DND-41 (cell line): ENCODE results near the gene PUDP.

Source experiments
- ATAC-seq: fragments of 200-7000 bp; cut with Tn5 transposase; 3 replicates; pipeline ENCODE4 v1.9.1; 2021; ENCODE audit warnings: low read depth; ENCODE audit not compliant: insufficient read depth
- DNase-seq: peaks from one replicate; pipeline ENCODE4 v3.0.0-alpha.2; 2020
- H2AFZ ChIP-seq: 2 replicates; pipeline ENCODE4 v1.6.0; 2012; ENCODE audit warnings: low read depth, low read length
- H3K27ac ChIP-seq: 2 replicates; pipeline ENCODE4 v1.5.1; 2012; ENCODE audit warnings: low read length, inconsistent platforms
- H3K27me3 ChIP-seq: fragments of 200-600 bp; sonication (generic); 2 replicates; pipeline ENCODE4 v1.6.0; 2012; ENCODE audit warnings: low read length, mild to moderate bottlenecking, inconsistent platforms; ENCODE audit not compliant: insufficient read depth, poor library complexity
- H3K36me3 ChIP-seq: 2 replicates; pipeline ENCODE4 v1.5.1; 2012; ENCODE audit warnings: low read length, inconsistent platforms; ENCODE audit not compliant: insufficient read depth
- H3K4me1 ChIP-seq: 2 replicates; pipeline ENCODE4 v1.5.1; 2012; ENCODE audit warnings: mild to moderate bottlenecking, low read length; ENCODE audit not compliant: insufficient read depth
- H3K4me2 ChIP-seq: 2 replicates; pipeline ENCODE4 v1.6.0; 2012; ENCODE audit warnings: mild to moderate bottlenecking, moderate library complexity, low read length, inconsistent platforms; ENCODE audit not compliant: insufficient read depth
- H3K4me3 ChIP-seq, 2 experiments: fragments of 200-600 bp in 1 of 2; shearing (Covaris generic) in 1 of 2; 2 replicates each; pipeline ENCODE4 v1.5.1; 2012 to 2016; ENCODE audit warnings: inconsistent platforms in 2 of 2, low read length in 2 of 2, mild to moderate bottlenecking in 2 of 2, low read depth in 1 of 2, moderate library complexity in 1 of 2
- H3K79me2 ChIP-seq: 2 replicates; pipeline ENCODE4 v1.6.0; 2012; ENCODE audit warnings: low read length, inconsistent platforms; ENCODE audit not compliant: insufficient read depth
- H3K9ac ChIP-seq: 2 replicates; pipeline ENCODE4 v1.6.0; 2012; ENCODE audit warnings: low read depth, mild to moderate bottlenecking, inconsistent platforms, low read length, moderate library complexity
- H3K9me3 ChIP-seq: 2 replicates; pipeline ENCODE4 v1.5.1; 2012; ENCODE audit warnings: low read length, moderate library complexity, mild to moderate bottlenecking, inconsistent platforms; ENCODE audit not compliant: insufficient read depth, severe bottlenecking
- H4K20me1 ChIP-seq: 2 replicates; pipeline ENCODE4 v1.6.0; 2012; ENCODE audit warnings: low read length; ENCODE audit not compliant: insufficient read depth
- EZH2 ChIP-seq: IDR thresholded peaks from 3 replicates; pipeline ENCODE4 v1.6.1; 2012; ENCODE audit warnings: borderline replicate concordance, low read depth, mild to moderate bottlenecking, moderate library complexity, low read length, inconsistent platforms; ENCODE audit not compliant: severe bottlenecking
- TF ChIP-seq, protein P1 (sequence below): IDR thresholded peaks from 2 replicates; pipeline ENCODE4 v1.5.1; 2012; ENCODE audit warnings: borderline replicate concordance, low read length, moderate library complexity, mild to moderate bottlenecking; ENCODE audit not compliant: poor library complexity, severe bottlenecking; ENCODE audit errors: extremely low read depth

PUDP gene

DNA sequence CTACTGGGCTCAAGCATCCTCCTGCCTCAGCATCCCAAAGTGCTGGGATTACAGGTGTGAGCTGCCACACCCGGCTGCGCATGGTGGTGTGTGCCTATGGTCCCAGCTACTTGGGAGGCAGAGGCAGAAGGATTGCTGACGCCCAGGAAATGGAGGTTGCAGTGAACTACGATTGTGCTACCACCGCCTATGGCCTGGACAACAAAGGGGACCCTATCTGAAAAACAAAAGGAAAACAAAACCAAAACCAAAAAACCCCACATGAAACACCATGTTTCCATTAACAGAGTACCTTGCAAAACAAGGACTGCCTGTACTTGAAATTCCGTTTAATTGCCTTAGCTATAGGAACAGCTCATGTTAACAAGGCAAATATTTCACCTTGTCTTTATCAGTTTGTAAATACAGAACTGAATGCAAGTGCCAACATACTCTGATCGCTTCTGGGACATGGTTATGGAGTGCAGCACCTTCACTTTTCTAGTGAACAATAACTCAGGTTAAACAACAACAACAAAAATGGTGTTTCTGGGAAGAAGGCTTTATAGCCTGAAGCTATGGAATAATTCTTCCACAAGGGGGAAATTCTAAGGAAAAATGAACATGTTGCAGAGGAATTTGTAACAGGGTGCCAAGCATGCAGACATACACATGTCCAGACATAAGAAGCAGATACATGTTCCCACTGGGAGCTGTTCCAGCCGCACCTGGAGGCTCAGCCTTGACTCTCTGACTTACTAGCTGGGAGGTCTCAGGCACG is 73.6 kb downstream of the PUDP start:
- TF ChIP-seq, protein P1, sequence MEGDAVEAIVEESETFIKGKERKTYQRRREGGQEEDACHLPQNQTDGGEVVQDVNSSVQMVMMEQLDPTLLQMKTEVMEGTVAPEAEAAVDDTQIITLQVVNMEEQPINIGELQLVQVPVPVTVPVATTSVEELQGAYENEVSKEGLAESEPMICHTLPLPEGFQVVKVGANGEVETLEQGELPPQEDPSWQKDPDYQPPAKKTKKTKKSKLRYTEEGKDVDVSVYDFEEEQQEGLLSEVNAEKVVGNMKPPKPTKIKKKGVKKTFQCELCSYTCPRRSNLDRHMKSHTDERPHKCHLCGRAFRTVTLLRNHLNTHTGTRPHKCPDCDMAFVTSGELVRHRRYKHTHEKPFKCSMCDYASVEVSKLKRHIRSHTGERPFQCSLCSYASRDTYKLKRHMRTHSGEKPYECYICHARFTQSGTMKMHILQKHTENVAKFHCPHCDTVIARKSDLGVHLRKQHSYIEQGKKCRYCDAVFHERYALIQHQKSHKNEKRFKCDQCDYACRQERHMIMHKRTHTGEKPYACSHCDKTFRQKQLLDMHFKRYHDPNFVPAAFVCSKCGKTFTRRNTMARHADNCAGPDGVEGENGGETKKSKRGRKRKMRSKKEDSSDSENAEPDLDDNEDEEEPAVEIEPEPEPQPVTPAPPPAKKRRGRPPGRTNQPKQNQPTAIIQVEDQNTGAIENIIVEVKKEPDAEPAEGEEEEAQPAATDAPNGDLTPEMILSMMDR: no peak
- no peak for TF ChIP-seq EZH2
- ATAC-seq: peak; percentile 6; the same call in 2 of the 3 replicates
- H2AFZ ChIP-seq: no peak overlapping the region
- H3K4me2 ChIP-seq: peak overlapping the region; percentile 38; the same call in 1 of the 2 replicates
- H3K36me3 ChIP-seq: peaks cover 39% of the 10 kb centered on the region
- peaks cover 100% of the 10 kb centered on the region for H3K4me1 ChIP-seq
- H3K79me2 ChIP-seq: peaks cover 93% of the 10 kb centered on the region
- H4K20me1 ChIP-seq: no peaks in the 10 kb centered on the region
- H3K27ac ChIP-seq: peak overlapping the region; percentile 100
- peak overlapping the region; percentile 67 for H3K9ac ChIP-seq
- H3K4me3 ChIP-seq: no peak overlapping the region; a peak in 1 of 4 replicates
- H3K27me3 ChIP-seq: no peaks in the 10 kb centered on the region
- DNase-seq: peak; percentile 55
- no peaks in the 10 kb centered on the region for H3K9me3 ChIP-seq

DNA sequence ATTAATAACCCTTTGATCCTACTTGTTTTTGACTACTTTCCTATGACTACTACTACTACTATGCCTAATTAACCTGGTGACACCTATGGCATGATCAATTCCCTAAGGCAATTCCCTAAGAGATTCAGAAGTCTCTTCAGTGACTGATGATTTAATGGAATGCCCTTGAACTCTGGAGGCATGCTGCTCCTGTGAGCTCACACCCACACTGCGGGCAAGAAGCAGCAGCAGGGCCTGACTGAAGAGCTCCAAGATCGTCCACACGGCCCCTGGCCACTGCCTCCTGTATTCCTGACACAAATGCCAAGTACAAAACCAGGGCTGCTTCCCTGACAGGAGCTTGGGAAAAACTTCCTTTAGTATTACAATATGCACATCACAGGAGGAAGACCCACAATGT is 74.6 kb downstream of the PUDP start:
- DNase-seq: no peak
- no peak for ATAC-seq
- Histone ChIP-seq H3K9ac (peak overlapping the region; percentile 67), H3K27ac (peak overlapping the region; percentile 100), H3K79me2 (peaks cover 87% of the 10 kb centered on the region), H3K4me3 (no peak overlapping the region), H3K4me1 (peaks cover 100% of the 10 kb centered on the region), H3K4me2 (no peak overlapping the region), H3K27me3 (no peaks in the 10 kb centered on the region), H3K36me3 (peaks cover 38% of the 10 kb centered on the region), H3K9me3 (no peaks in the 10 kb centered on the region), H2AFZ (no peak overlapping the region), H4K20me1 (no peaks in the 10 kb centered on the region)
- TF ChIP-seq, protein P1: no peak
- no peak for TF ChIP-seq EZH2

DNA sequence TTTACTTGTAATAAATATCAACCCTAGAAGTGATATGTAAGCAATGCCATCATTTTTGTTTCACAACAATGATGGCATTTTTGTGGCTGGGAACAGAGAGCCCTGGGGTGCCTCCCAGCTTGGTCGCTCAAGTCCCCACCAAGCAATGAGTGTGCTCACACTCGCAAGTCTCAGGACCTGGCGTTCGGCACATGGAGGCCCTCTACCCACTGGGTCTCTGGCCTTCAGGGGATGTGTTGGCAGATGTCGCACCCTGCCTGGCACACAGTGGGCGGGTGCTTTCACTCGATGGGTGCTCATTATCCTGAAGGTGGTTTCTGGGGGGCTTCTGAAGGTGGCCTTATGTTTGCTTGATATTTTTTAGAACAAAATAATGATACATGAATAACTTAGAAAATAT is 75.1 kb downstream of the PUDP start:
- H3K36me3 ChIP-seq: peaks cover 43% of the 10 kb centered on the region
- peaks cover 100% of the 10 kb centered on the region for H3K4me1 ChIP-seq
- H3K79me2 ChIP-seq: peaks cover 88% of the 10 kb centered on the region
- H3K27me3 ChIP-seq: no peaks in the 10 kb centered on the region
- no peak overlapping the region for H2AFZ ChIP-seq
- no peak for TF ChIP-seq EZH2
- TF ChIP-seq, protein P1: no peak
- no peaks in the 10 kb centered on the region for H4K20me1 ChIP-seq
- DNase-seq (peak; percentile 51), ATAC-seq (no peak)
- H3K9ac ChIP-seq: peak overlapping the region; percentile 67; the same call in 1 of the 2 replicates
- peak overlapping the region; percentile 100 for H3K27ac ChIP-seq
- no peak overlapping the region for H3K4me2 ChIP-seq
- H3K9me3 ChIP-seq: no peaks in the 10 kb centered on the region
- no peak overlapping the region for H3K4me3 ChIP-seq
